Measurements from ENCODE around the gene GALK2. TPM values are rescaled to one million over a fixed set of nuclear protein-coding genes. Genes with fewer than 3 reads are reported as not detected.

The GALK2 gene
- total and polyA plus RNA-seq, 3 donors from 2014 or later: 21.8 to 29.9 (median 25.6) TPM

GRCh38 chr15:49185473-49185872 lies 15.4 kb downstream of the GALK2 start:
- Histone ChIP-seq H3K27ac (no peak overlapping the region), H3K4me3 (no peak overlapping the region), H3K4me1 (no peaks in the 10 kb centered on the region), H3K27me3 (no peaks in the 10 kb centered on the region), H3K9me3 (no peaks in the 10 kb centered on the region), H3K36me3 (ENCODE audit: low read depth, missing control alignments) (no peaks in the 10 kb centered on the region)
- intact Hi-C loops (cut with DNase I; ENCODE audit: low total_unique reads): no loop called here
- DNase-seq: no peak
- no peak for TF ChIP-seq CTCF (IDR thresholded peaks at IDR 0.05)
- TF ChIP-seq POLR2A (IDR thresholded peaks at IDR 0.05): no peak
- 92 to 94% methylated on average over 1 of the region's 1 CpG for WGBS, 2 donors

GRCh38 chr15:49187549-49188245 lies 17.6 kb downstream of the GALK2 start:
- H3K27ac ChIP-seq: no peak overlapping the region
- H3K36me3 ChIP-seq (ENCODE audit: low read depth, missing control alignments): no peaks in the 10 kb centered on the region
- no peak overlapping the region for H3K4me3 ChIP-seq
- no peaks in the 10 kb centered on the region for H3K27me3 ChIP-seq
- TF ChIP-seq POLR2A (IDR thresholded peaks at IDR 0.05) (no peak), CTCF (IDR thresholded peaks at IDR 0.05) (no peak)
- no peaks in the 10 kb centered on the region for H3K9me3 ChIP-seq
- intact Hi-C loops (cut with DNase I; ENCODE audit: low total_unique reads): no loop called here
- no peaks in the 10 kb centered on the region for H3K4me1 ChIP-seq
- 94 to 100% methylated on average over 1 to 2 of the region's 2 CpGs for WGBS, 2 donors
- DNase-seq: no peak

- H3K27ac ChIP-seq: no peak overlapping the region
- 92 to 98% methylated on average over 2 of the region's 2 CpGs for WGBS, 2 donors
- H3K36me3 ChIP-seq (ENCODE audit: low read depth, missing control alignments): no peaks in the 10 kb centered on the region
- H3K9me3 ChIP-seq: no peaks in the 10 kb centered on the region
- DNase-seq: no peak
- H3K4me3 ChIP-seq: no peak overlapping the region
- intact Hi-C loops (cut with DNase I; ENCODE audit: low total_unique reads): no loop called here
- TF ChIP-seq POLR2A (IDR thresholded peaks at IDR 0.05): no peak
- no peak for TF ChIP-seq CTCF (IDR thresholded peaks at IDR 0.05)
- H3K4me1 ChIP-seq: no peaks in the 10 kb centered on the region
- no peaks in the 10 kb centered on the region for H3K27me3 ChIP-seq
Measured at GRCh38 chr15:49188933-49189332, 18.9 kb downstream of the GALK2 start.

GRCh38 chr15:49189631-49190030 lies 19.6 kb downstream of the GALK2 start:
- Histone ChIP-seq H3K9me3 (no peaks in the 10 kb centered on the region), H3K27me3 (no peaks in the 10 kb centered on the region), H3K36me3 (ENCODE audit: low read depth, missing control alignments) (no peaks in the 10 kb centered on the region), H3K4me3 (no peak overlapping the region), H3K4me1 (no peaks in the 10 kb centered on the region), H3K27ac (no peak overlapping the region)
- 92 to 95% methylated on average over 2 of the region's 2 CpGs for WGBS, 2 donors
- intact Hi-C loops (cut with DNase I; ENCODE audit: low total_unique reads): no loop called here
- TF ChIP-seq POLR2A (IDR thresholded peaks at IDR 0.05): no peak
- no peak for TF ChIP-seq CTCF (IDR thresholded peaks at IDR 0.05)
- no peak for DNase-seq

GRCh38 chr15:49190586-49190985 lies 20.5 kb downstream of the GALK2 start:
- Histone ChIP-seq H3K9me3 (no peaks in the 10 kb centered on the region), H3K27me3 (no peaks in the 10 kb centered on the region), H3K36me3 (ENCODE audit: low read depth, missing control alignments) (no peaks in the 10 kb centered on the region), H3K27ac (no peak overlapping the region), H3K4me3 (no peak overlapping the region), H3K4me1 (no peaks in the 10 kb centered on the region)
- DNase-seq: no peak
- TF ChIP-seq POLR2A (IDR thresholded peaks at IDR 0.05) (no peak), CTCF (IDR thresholded peaks at IDR 0.05) (no peak)
- WGBS, 2 donors: 78 to 89% methylated on average over 2 of the region's 2 CpGs
- intact Hi-C loops (cut with DNase I; ENCODE audit: low total_unique reads): no loop called here
